Astrocyte of the cerebellum (primary cell): ENCODE measurements around the gene RASAL2.

ENCODE experiments used
- DNase-seq: peaks from one replicate; pipeline ENCODE4 v3.0.0-alpha.2; 2011; ENCODE audit warnings: low read depth
- H3K4me3 ChIP-seq: 2 replicates; pipeline ENCODE4 v1.5.1; 2011; ENCODE audit warnings: mild to moderate bottlenecking, low read depth, low read length, moderate library complexity
- CTCF ChIP-seq: IDR thresholded peaks from 2 replicates; pipeline ENCODE4 v1.5.1; 2012; ENCODE audit warnings: low read length, low read depth, moderate library complexity, mild to moderate bottlenecking; ENCODE audit errors: missing control alignments
- in situ Hi-C: cut with HindIII; loops from 2 replicates; pipeline ENCODE4 v1.10.0; 2017; ENCODE audit warnings: low sequenced_read_pairs

RASAL2 gene

DNA sequence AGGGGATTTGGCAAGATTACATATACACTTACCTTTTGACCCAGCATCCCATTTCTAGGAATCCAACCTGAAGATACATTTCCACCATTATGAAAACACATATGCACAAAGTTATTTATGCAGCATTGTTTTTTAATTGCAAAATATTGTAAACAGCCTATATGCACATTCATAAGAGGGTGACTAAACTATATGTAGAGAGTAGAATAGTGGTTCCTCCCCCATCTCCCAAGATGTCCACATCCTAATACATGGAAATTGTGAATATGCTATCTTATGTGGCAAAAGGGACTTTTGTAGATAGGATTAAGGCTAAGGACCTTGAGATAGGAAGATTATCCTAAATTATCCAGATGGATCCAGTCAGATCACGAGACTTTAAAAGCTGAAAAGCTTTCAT is 311.2 kb downstream of the RASAL2 start:
- no peak overlapping the region for H3K4me3 ChIP-seq
- no peak for TF ChIP-seq CTCF
- in situ Hi-C loops = loop anchor here (5.0 kb wide), 1 partner anchor 92 kb away; the partner anchor contains the start of gene CLEC20A
- no peak for DNase-seq

DNA sequence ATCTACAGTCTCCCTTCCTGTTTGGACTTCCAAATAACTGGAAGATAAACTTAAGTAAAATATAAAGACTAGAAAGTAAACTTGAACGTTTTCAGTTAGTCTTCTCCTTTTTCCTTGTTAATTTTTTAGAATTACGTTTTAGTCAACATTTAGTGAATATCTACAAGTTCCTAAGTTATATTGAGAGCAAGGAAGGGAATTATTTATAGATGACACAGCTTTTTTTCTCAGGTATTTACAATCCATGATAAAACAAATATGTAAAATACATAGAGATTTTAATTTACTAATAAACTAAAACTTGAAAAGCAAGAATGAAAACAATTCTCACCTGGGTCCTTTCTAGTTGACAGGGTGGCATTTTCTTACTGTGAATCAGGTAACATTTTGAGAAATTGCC is 313.3 kb downstream of the RASAL2 start:
- in situ Hi-C loops = loop anchor here (5.0 kb wide), 1 partner anchor 90 kb away; the partner anchor contains the start of gene CLEC20A
- H3K4me3 ChIP-seq = no peak overlapping the region
- TF ChIP-seq CTCF = no peak
- DNase-seq = no peak

- TF ChIP-seq CTCF = no peak
- no peak overlapping the region for H3K4me3 ChIP-seq
- DNase-seq = no peak
- in situ Hi-C loops = loop anchor here (5.0 kb wide), 1 partner anchor 90 kb away; the partner anchor contains the start of gene CLEC20A
Observed at GRCh38 chr1:178407655-178408054, 313.8 kb downstream of the RASAL2 start.

- no peak for DNase-seq
- TF ChIP-seq CTCF = no peak
- H3K4me3 ChIP-seq = no peak overlapping the region
- in situ Hi-C loops = loop anchor here (5.0 kb wide), 1 partner anchor 88 kb away; the partner anchor contains the start of gene CLEC20A
Observed at GRCh38 chr1:178408871-178409270, 315.0 kb downstream of the RASAL2 start.

DNA sequence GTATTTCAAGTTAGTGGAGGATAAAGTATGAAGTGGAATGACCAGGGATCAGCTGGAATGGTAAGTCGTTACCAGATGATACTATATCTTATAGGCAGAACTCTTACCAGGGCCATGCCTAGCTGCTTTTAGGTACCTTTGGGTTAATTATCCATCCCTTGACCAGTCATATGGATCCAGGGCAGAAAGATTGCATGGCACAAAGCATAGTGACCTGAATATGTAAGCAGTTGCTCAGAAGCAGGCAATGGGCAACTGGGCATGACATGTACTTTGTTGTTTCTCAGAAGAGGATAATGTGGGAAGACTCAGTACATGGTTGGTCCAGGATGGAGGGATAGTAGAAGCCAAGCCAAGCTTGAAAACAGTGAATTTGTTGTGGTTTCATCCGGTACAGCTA is 315.6 kb downstream of the RASAL2 start:
- no peak for DNase-seq
- in situ Hi-C loops = loop anchor here (5.0 kb wide), 1 partner anchor 88 kb away; the partner anchor contains the start of gene CLEC20A
- H3K4me3 ChIP-seq = no peak overlapping the region
- TF ChIP-seq CTCF = no peak

GRCh38 chr1:178411756-178412399 is 318.0 kb downstream of the RASAL2 start:
- in situ Hi-C loops = no loop called here
- TF ChIP-seq CTCF = no peak
- DNase-seq = no peak

More at GRCh38 chr1:178411756-178412399, 318.0 kb downstream of the RASAL2 start:
- no peak overlapping the region for H3K4me3 ChIP-seq
